ENCODE results near the gene PPCS. TPM values are rescaled to one million over a fixed set of nuclear protein-coding genes. Genes with fewer than 3 reads are reported as not detected.
A peak's percentile ranks its signal among the peaks of the same experiment; 100 is the strongest.
"Not testable (repeated sequence)": the region's sequence is repeated elsewhere in the genome, so short reads cannot be mapped to it uniquely, and the experiment has no call there.

Gene PPCS
- total and polyA plus RNA-seq, 2 experiments from 2014 or later: 79.0 to 98.6 TPM

DNA sequence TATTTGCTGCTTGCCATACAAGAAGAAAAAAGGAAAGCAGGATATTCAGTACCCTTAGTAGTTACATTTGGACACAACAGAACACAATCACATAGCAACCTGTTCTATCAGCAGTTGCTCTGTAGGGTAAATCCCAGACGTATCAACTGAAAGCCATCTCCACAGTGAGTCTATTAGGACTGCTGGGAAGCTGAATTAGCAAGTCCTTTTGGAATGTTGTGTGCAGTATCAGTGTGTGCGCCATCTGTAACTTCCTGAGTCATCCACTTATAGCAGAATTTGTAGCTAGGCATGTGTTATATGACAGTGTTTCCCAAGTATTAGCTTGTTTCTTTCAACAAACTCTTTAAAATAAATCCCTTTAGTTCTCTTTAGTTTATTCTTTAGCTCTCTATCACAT lies 28.0 kb downstream of the PPCS start:
- H3K79me2 ChIP-seq: no peaks in the 10 kb centered on the region
- H3K4me1 ChIP-seq (ENCODE audit: insufficient read depth): no peaks in the 10 kb centered on the region
- DNase-seq (ENCODE audit: low spot score): peak; percentile 52
- WGBS (ENCODE audit: low lambda C conversion rate, missing lambda C conversion rate): 28% methylated on average over 2 of the region's 2 CpGs
- H3K27me3 ChIP-seq: no peaks in the 10 kb centered on the region
- TF ChIP-seq EZH2 (IDR thresholded peaks at IDR 0.05; ENCODE audit: borderline replicate concordance) (no peak), EZH2phosphoT487 (IDR thresholded peaks at IDR 0.05; ENCODE audit: low read depth, severe bottlenecking, unreplicated experiment) (no peak)
- TF ChIP-seq, protein P1, sequence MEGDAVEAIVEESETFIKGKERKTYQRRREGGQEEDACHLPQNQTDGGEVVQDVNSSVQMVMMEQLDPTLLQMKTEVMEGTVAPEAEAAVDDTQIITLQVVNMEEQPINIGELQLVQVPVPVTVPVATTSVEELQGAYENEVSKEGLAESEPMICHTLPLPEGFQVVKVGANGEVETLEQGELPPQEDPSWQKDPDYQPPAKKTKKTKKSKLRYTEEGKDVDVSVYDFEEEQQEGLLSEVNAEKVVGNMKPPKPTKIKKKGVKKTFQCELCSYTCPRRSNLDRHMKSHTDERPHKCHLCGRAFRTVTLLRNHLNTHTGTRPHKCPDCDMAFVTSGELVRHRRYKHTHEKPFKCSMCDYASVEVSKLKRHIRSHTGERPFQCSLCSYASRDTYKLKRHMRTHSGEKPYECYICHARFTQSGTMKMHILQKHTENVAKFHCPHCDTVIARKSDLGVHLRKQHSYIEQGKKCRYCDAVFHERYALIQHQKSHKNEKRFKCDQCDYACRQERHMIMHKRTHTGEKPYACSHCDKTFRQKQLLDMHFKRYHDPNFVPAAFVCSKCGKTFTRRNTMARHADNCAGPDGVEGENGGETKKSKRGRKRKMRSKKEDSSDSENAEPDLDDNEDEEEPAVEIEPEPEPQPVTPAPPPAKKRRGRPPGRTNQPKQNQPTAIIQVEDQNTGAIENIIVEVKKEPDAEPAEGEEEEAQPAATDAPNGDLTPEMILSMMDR (IDR thresholded peaks at IDR 0.05; ENCODE audit: poor library complexity): no peak
- no peaks in the 10 kb centered on the region for H3K36me3 ChIP-seq (replicated peaks; ENCODE audit: insufficient read depth, low read depth)
- no peaks in the 10 kb centered on the region for H4K20me1 ChIP-seq (ENCODE audit: insufficient read depth, poor library complexity, severe bottlenecking)
- H3K9me2 ChIP-seq (replicated peaks; ENCODE audit: insufficient read depth): no peaks in the 10 kb centered on the region
- peak overlapping the region; percentile 24 for H3K27ac ChIP-seq
- H2AFZ ChIP-seq: no peak overlapping the region
- H3K4me3 ChIP-seq: no peak overlapping the region
- H3K4me2 ChIP-seq: no peak overlapping the region
- H3K9me3 ChIP-seq (ENCODE audit: low read depth): no peaks in the 10 kb centered on the region

- Histone ChIP-seq H3K4me2 (no peak overlapping the region), H3K4me1 (ENCODE audit: insufficient read depth) (no peaks in the 10 kb centered on the region), H4K20me1 (ENCODE audit: insufficient read depth, poor library complexity, severe bottlenecking) (no peaks in the 10 kb centered on the region), H2AFZ (no peak overlapping the region), H3K4me3 (no peak overlapping the region), H3K27ac (no peak overlapping the region), H3K36me3 (replicated peaks; ENCODE audit: insufficient read depth, low read depth) (no peaks in the 10 kb centered on the region), H3K79me2 (no peaks in the 10 kb centered on the region), H3K27me3 (no peaks in the 10 kb centered on the region), H3K9me3 (ENCODE audit: low read depth) (no peaks in the 10 kb centered on the region), H3K9me2 (replicated peaks; ENCODE audit: insufficient read depth) (no peaks in the 10 kb centered on the region)
- TF ChIP-seq, protein P1 (IDR thresholded peaks at IDR 0.05; ENCODE audit: poor library complexity): no peak
- no peak for TF ChIP-seq EZH2 (IDR thresholded peaks at IDR 0.05; ENCODE audit: borderline replicate concordance)
- TF ChIP-seq EZH2phosphoT487 (IDR thresholded peaks at IDR 0.05; ENCODE audit: low read depth, severe bottlenecking, unreplicated experiment): no peak
- WGBS (ENCODE audit: low lambda C conversion rate, missing lambda C conversion rate): 95% methylated on average over 3 of the region's 3 CpGs
- DNase-seq (ENCODE audit: low spot score): no peak
These were observed 33.9 kb downstream of the PPCS start for GRCh38 chr1:42490237-42490636.

GRCh38 chr1:42502031-42502430 lies 45.7 kb downstream of the PPCS start:
- WGBS (ENCODE audit: low lambda C conversion rate, missing lambda C conversion rate): 93% methylated on average over 11 of the region's 11 CpGs
- not testable (repeated sequence) for DNase-seq (ENCODE audit: low spot score); H3K4me2 ChIP-seq; H2AFZ ChIP-seq; H4K20me1 ChIP-seq (ENCODE audit: insufficient read depth, poor library complexity, severe bottlenecking); H3K9me2 ChIP-seq (replicated peaks; ENCODE audit: insufficient read depth); H3K27ac ChIP-seq; H3K4me3 ChIP-seq; H3K27me3 ChIP-seq; H3K79me2 ChIP-seq; H3K4me1 ChIP-seq (ENCODE audit: insufficient read depth); H3K36me3 ChIP-seq (replicated peaks; ENCODE audit: insufficient read depth, low read depth)
- peaks cover 13% of the 10 kb centered on the region for H3K9me3 ChIP-seq (ENCODE audit: low read depth)

DNA sequence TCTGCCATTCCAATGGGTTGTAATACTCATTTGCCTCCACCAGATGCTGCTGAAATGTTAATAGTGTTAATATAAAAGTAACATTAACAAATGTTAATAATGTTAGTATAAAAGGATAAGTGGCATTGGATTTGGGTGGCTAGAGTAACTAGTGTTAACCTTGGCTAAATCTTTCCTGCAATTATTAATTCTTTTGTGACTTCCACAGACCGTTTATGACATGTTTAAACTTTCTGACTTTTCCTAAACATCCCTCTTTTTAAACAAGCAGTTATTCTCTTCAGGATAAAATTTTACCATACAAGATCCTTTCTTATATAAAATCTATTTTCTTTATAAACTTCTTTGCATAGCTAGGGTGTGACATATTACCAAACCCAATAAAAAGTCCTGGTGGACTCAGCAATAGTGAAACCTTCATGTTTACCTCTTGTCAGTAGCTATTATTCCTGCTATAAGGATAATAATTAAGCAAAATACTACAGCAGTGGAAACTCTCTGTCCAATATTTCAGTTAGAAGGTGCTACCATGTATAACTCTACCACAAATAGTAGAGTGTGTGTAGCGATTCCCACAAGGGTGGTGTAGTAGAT lies 48.3 kb downstream of the PPCS start:
- WGBS (ENCODE audit: low lambda C conversion rate, missing lambda C conversion rate): 98% methylated on average over 2 of the region's 2 CpGs
- no peak overlapping the region for H3K4me2 ChIP-seq
- H3K4me1 ChIP-seq (ENCODE audit: insufficient read depth): no peaks in the 10 kb centered on the region
- no peaks in the 10 kb centered on the region for H3K27me3 ChIP-seq
- no peak overlapping the region for H2AFZ ChIP-seq
- no peaks in the 10 kb centered on the region for H3K9me2 ChIP-seq (replicated peaks; ENCODE audit: insufficient read depth)
- TF ChIP-seq EZH2phosphoT487 (IDR thresholded peaks at IDR 0.05; ENCODE audit: low read depth, severe bottlenecking, unreplicated experiment): no peak
- TF ChIP-seq, protein P1 (IDR thresholded peaks at IDR 0.05; ENCODE audit: poor library complexity): no peak
- no peak for TF ChIP-seq EZH2 (IDR thresholded peaks at IDR 0.05; ENCODE audit: borderline replicate concordance)
- H3K36me3 ChIP-seq (replicated peaks; ENCODE audit: insufficient read depth, low read depth): peaks cover 2% of the 10 kb centered on the region
- peaks cover 24% of the 10 kb centered on the region for H3K9me3 ChIP-seq (ENCODE audit: low read depth)
- DNase-seq (ENCODE audit: low spot score): no peak
- H3K4me3 ChIP-seq: no peak overlapping the region
- H3K79me2 ChIP-seq: no peaks in the 10 kb centered on the region
- H4K20me1 ChIP-seq (ENCODE audit: insufficient read depth, poor library complexity, severe bottlenecking): no peaks in the 10 kb centered on the region
- H3K27ac ChIP-seq: no peak overlapping the region

All from hepatocyte (in vitro differentiated cells).